Measurements from ENCODE around the gene WWC2.

DNA sequence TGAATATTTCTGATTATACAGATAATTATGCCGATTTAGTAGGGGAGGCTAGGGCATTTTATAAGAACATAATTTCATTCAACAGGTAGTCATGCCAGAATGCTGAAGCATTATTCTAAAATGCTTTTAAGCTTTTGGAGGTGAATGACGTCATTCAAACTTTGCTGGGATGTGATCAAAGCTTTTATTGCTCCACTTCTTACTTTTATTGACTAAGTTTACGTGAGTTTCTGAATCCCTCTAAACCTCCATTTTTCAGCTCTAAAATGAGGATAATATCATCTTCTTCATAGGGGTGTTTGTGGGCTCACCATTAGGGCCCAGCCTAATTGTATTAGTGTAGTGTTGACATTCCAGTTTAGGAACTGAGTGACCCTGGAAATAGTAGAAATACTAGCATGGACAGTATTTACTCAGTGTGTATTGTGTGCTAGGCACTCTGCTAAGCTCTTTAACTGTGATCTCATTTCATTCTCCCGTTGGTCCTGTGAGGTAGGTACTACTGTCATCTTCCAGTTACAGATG lies 3.0 kb downstream of the WWC2 start:
- TF ChIP-seq, protein P1, sequence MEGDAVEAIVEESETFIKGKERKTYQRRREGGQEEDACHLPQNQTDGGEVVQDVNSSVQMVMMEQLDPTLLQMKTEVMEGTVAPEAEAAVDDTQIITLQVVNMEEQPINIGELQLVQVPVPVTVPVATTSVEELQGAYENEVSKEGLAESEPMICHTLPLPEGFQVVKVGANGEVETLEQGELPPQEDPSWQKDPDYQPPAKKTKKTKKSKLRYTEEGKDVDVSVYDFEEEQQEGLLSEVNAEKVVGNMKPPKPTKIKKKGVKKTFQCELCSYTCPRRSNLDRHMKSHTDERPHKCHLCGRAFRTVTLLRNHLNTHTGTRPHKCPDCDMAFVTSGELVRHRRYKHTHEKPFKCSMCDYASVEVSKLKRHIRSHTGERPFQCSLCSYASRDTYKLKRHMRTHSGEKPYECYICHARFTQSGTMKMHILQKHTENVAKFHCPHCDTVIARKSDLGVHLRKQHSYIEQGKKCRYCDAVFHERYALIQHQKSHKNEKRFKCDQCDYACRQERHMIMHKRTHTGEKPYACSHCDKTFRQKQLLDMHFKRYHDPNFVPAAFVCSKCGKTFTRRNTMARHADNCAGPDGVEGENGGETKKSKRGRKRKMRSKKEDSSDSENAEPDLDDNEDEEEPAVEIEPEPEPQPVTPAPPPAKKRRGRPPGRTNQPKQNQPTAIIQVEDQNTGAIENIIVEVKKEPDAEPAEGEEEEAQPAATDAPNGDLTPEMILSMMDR (IDR thresholded peaks at IDR 0.05) = no peak
- TF ChIP-seq KDM1A (IDR thresholded peaks at IDR 0.05; ENCODE audit: low read depth) = no peak
- no peak for TF ChIP-seq POLR2A (IDR thresholded peaks at IDR 0.05; ENCODE audit: low read length)
- no peak for TF ChIP-seq MAFK (IDR thresholded peaks at IDR 0.05; ENCODE audit: partially characterized antibody)
- TF ChIP-seq, protein P2, sequence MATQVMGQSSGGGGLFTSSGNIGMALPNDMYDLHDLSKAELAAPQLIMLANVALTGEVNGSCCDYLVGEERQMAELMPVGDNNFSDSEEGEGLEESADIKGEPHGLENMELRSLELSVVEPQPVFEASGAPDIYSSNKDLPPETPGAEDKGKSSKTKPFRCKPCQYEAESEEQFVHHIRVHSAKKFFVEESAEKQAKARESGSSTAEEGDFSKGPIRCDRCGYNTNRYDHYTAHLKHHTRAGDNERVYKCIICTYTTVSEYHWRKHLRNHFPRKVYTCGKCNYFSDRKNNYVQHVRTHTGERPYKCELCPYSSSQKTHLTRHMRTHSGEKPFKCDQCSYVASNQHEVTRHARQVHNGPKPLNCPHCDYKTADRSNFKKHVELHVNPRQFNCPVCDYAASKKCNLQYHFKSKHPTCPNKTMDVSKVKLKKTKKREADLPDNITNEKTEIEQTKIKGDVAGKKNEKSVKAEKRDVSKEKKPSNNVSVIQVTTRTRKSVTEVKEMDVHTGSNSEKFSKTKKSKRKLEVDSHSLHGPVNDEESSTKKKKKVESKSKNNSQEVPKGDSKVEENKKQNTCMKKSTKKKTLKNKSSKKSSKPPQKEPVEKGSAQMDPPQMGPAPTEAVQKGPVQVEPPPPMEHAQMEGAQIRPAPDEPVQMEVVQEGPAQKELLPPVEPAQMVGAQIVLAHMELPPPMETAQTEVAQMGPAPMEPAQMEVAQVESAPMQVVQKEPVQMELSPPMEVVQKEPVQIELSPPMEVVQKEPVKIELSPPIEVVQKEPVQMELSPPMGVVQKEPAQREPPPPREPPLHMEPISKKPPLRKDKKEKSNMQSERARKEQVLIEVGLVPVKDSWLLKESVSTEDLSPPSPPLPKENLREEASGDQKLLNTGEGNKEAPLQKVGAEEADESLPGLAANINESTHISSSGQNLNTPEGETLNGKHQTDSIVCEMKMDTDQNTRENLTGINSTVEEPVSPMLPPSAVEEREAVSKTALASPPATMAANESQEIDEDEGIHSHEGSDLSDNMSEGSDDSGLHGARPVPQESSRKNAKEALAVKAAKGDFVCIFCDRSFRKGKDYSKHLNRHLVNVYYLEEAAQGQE (IDR thresholded peaks at IDR 0.05) = no peak
- TF ChIP-seq CHD2 (IDR thresholded peaks at IDR 0.05; ENCODE audit: low read length, partially characterized antibody) = no peak
- TF ChIP-seq SMC3 (IDR thresholded peaks at IDR 0.05) = no peak
- TF ChIP-seq RAD21 (conservative IDR thresholded peaks at IDR 0.05 in 1 of 2, IDR thresholded peaks at IDR 0.05 in 1 of 2) = no peak
- no peak for TF ChIP-seq BHLHE40 (IDR thresholded peaks at IDR 0.05; ENCODE audit: low read depth, low read length)
- TF ChIP-seq, protein P3, sequence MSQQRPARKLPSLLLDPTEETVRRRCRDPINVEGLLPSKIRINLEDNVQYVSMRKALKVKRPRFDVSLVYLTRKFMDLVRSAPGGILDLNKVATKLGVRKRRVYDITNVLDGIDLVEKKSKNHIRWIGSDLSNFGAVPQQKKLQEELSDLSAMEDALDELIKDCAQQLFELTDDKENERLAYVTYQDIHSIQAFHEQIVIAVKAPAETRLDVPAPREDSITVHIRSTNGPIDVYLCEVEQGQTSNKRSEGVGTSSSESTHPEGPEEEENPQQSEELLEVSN (IDR thresholded peaks at IDR 0.05; ENCODE audit: borderline replicate concordance, low read depth) = no peak
- no peak for TF ChIP-seq ESRRA (IDR thresholded peaks at IDR 0.05; ENCODE audit: borderline replicate concordance, low read length)
- TF ChIP-seq CEBPB (IDR thresholded peaks at IDR 0.05) = no peak

Measured in A549 (cell line).